K562 (cell line): ENCODE data around the gene DEDD2. TPM values are rescaled to one million over a fixed set of nuclear protein-coding genes. Genes with fewer than 3 reads are reported as not detected.

ENCODE experiments used
- ARID4B ChIP-seq: sonication (generic); formaldehyde crosslinking; IDR thresholded peaks from 2 replicates; pipeline ENCODE4 v1.8.0; 2022; ENCODE audit warnings: mild to moderate bottlenecking, missing genetic modification reagents
- BCOR ChIP-seq: fragments of 450-650 bp; IDR thresholded peaks from 2 replicates; pipeline ENCODE4 v1.6.1; 2016
- C11orf30 ChIP-seq: fragments of 450-650 bp; IDR thresholded peaks from 2 replicates; pipeline ENCODE4 v1.6.1; 2016; ENCODE audit warnings: low read depth, mild to moderate bottlenecking
- ELK3 ChIP-seq: fragments of 450-650 bp; formaldehyde crosslinking; IDR thresholded peaks from 2 replicates; pipeline ENCODE4 v1.4.0; 2020; ENCODE audit warnings: mild to moderate bottlenecking
- ERF ChIP-seq: fragments of 450-650 bp; formaldehyde crosslinking; IDR thresholded peaks from 2 replicates; pipeline ENCODE4 v1.4.0; 2020; ENCODE audit warnings: mild to moderate bottlenecking, mixed read lengths
- ETV1 ChIP-seq: fragments of 450-650 bp; conservative IDR thresholded peaks from 2 replicates; pipeline ENCODE4 v1.6.1; 2016; ENCODE audit warnings: missing genetic modification characterization, control low read depth, low read depth, missing compliant biosample characterization
- ETV5 ChIP-seq: sonication (generic); formaldehyde crosslinking; IDR thresholded peaks from 2 replicates; pipeline ENCODE4 v1.4.0; 2020; ENCODE audit warnings: low read depth, mild to moderate bottlenecking, missing genetic modification reagents
- FOXJ2 ChIP-seq: fragments of 200-800 bp; sonication (Bioruptor generic); IDR thresholded peaks from 2 replicates; pipeline ENCODE4 v1.6.1; 2016; ENCODE audit warnings: missing genetic modification characterization, missing compliant biosample characterization
- GABPA ChIP-seq: fragments of 200-800 bp; sonication (Bioruptor generic); conservative IDR thresholded peaks from 2 replicates; pipeline ENCODE4 v1.6.1; 2016; ENCODE audit warnings: low read depth, missing genetic modification characterization, missing compliant biosample characterization
- HMG20B ChIP-seq: fragments of 250-450 bp; sonication (Bioruptor Pico); IDR thresholded peaks from 2 replicates; pipeline ENCODE4 v1.5.0; 2021; ENCODE audit warnings: mild to moderate bottlenecking
- L3MBTL2 ChIP-seq: fragments of 450-650 bp; IDR thresholded peaks from 2 replicates; pipeline ENCODE4 v1.6.1; 2016; ENCODE audit warnings: mild to moderate bottlenecking, moderate library complexity
- MTA3 ChIP-seq: fragments of 450-650 bp; formaldehyde crosslinking; IDR thresholded peaks from 2 replicates; pipeline ENCODE4 v1.6.1; 2017; ENCODE audit warnings: mild to moderate bottlenecking, borderline replicate concordance
- OTX1 ChIP-seq: fragments of 450-650 bp; formaldehyde crosslinking; IDR thresholded peaks from 2 replicates; pipeline ENCODE4 v1.4.0; 2022; ENCODE audit warnings: mild to moderate bottlenecking
- TAF15 ChIP-seq: fragments of 200-400 bp; formaldehyde crosslinking; IDR thresholded peaks from 2 replicates; pipeline ENCODE4 v1.6.1; 2017; ENCODE audit warnings: mild to moderate bottlenecking, low read depth, low read length, moderate library complexity
- ZBTB12 ChIP-seq: fragments of 250-450 bp; sonication (Bioruptor Pico); IDR thresholded peaks from 2 replicates; pipeline ENCODE4 v1.4.0; 2020
- ZKSCAN1 ChIP-seq: fragments of 150-350 bp; IDR thresholded peaks from 2 replicates; pipeline ENCODE4 v1.6.1; 2016; ENCODE audit warnings: low read depth, low read length
- ZSCAN32 ChIP-seq: fragments of 450-650 bp; formaldehyde crosslinking; IDR thresholded peaks from 2 replicates; pipeline ENCODE4 v1.4.0; 2020; ENCODE audit warnings: mild to moderate bottlenecking, moderate library complexity
- polyA plus RNA-seq, 8 experiments: library from polyadenylated mRNA; depleted of rRNA in 4 of 8; stranded (reverse) in 5 of 8; unstranded in 3 of 8; fragments of >200 nt; fragmentation: Nextera tagmentation in 2 of 8; fragmentation: Illumina TruSeq in 1 of 8; extraction: Ambion mirVana in 2 of 8; extraction: Trizol in 1 of 8; gene quantifications; 2 replicates each; pipeline versions ENCODE4 v1.2.1 to v1.2.3, GENCODE V29; 2011 to 2014; ENCODE audit warnings: inconsistent platforms in 1 of 8, missing spikeins in 1 of 8
- total RNA-seq, 7 experiments: library from RNA; depleted of rRNA in 6 of 7; stranded (reverse); fragments of >200 nt in 6 of 7; fragmentation: Illumina TruSeq in 2 of 7; extraction: Trizol in 2 of 7; gene quantifications; 2 replicates each; pipeline versions ENCODE4 v1.2.1 to v1.2.3, GENCODE V29; 2011 to 2021; ENCODE audit warnings: low replicate concordance in 1 of 7

DEDD2 gene
- total and polyA plus RNA-seq, 9 of the 15 experiments (the other 6 are each of a cell fraction or from before 2014, with no cell fraction given): 4.3 to 43.0 (median 29.2) TPM

- peak; percentile 93 for TF ChIP-seq ETV5 (CRISPR knock-in tag)
- TF ChIP-seq ZSCAN32 (CRISPR knock-in tag): no peak
- TF ChIP-seq MTA3: no peak; the same call in 1 of the 2 replicates
- TF ChIP-seq ARID4B (CRISPR knock-in tag): peak; percentile 31
- TF ChIP-seq BCOR: no peak
- peak; percentile 84; the same call in 1 of the 2 replicates for TF ChIP-seq FOXJ2 (tag)
- TF ChIP-seq ELK3 (CRISPR knock-in tag): peak; percentile 23; the same call in 1 of the 2 replicates
- TF ChIP-seq C11orf30: no peak
- TF ChIP-seq ETV1 (tag): peak; percentile 96
- no peak for TF ChIP-seq ZKSCAN1
- TF ChIP-seq GABPA (tag): peak; percentile 96
- no peak for TF ChIP-seq TAF15
- peak; percentile 59; the same call in 1 of the 2 replicates for TF ChIP-seq ZBTB12
- TF ChIP-seq L3MBTL2: peak; percentile 84
- TF ChIP-seq ERF (CRISPR knock-in tag): peak; percentile 72; the same call in 1 of the 2 replicates
- no peak for TF ChIP-seq HMG20B (CRISPR knock-in tag)
- peak; percentile 77; the same call in 1 of the 2 replicates for TF ChIP-seq OTX1 (CRISPR knock-in tag)
Measured at GRCh38 chr19:42244347-42245220, 27.1 kb upstream of the DEDD2 start (continued).
